SIG-M5 treated with dmso at 0.1 percent for 504 hours (cell line): ENCODE data around the gene TYW1.
"Not testable (repeated sequence)": the region's sequence is repeated elsewhere in the genome, so short reads cannot be mapped to it uniquely, and the experiment has no call there.

Experiments
- DNase-seq: peaks from one replicate; lab custom pipeline; 2025; ENCODE audit not compliant: unreplicated experiment; lab: John Stamatoyannopoulos, UW

Gene TYW1

GRCh38 chr7:67128257-67128656 is 131.6 kb downstream of the TYW1 start:
- not testable (repeated sequence) for DNase-seq

- DNase-seq, result not testable (repeated sequence)
Measured at GRCh38 chr7:67130766-67131165, 134.1 kb downstream of the TYW1 start.

- not testable (repeated sequence) for DNase-seq
Measured at GRCh38 chr7:67134912-67135311, 138.3 kb downstream of the TYW1 start.

- not testable (repeated sequence) for DNase-seq
Measured at GRCh38 chr7:67135617-67136486, 139.2 kb downstream of the TYW1 start.

GRCh38 chr7:67137489-67137888 is 140.9 kb downstream of the TYW1 start:
- not testable (repeated sequence) for DNase-seq

- not testable (repeated sequence) for DNase-seq
Measured at GRCh38 chr7:67139876-67140275, 143.2 kb downstream of the TYW1 start.

- DNase-seq, result not testable (repeated sequence)
Measured at GRCh38 chr7:67141001-67141400, 144.4 kb downstream of the TYW1 start.

GRCh38 chr7:67143091-67143786 is 146.6 kb downstream of the TYW1 start:
- DNase-seq, result not testable (repeated sequence)

- DNase-seq, result not testable (repeated sequence)
Measured at GRCh38 chr7:67145581-67146193, 149.1 kb downstream of the TYW1 start.

GRCh38 chr7:67149131-67149530 is 152.5 kb downstream of the TYW1 start:
- not testable (repeated sequence) for DNase-seq

- not testable (repeated sequence) for DNase-seq
Measured at GRCh38 chr7:67154374-67154773, 157.7 kb downstream of the TYW1 start.

GRCh38 chr7:67156064-67156463 is 159.4 kb downstream of the TYW1 start:
- not testable (repeated sequence) for DNase-seq

GRCh38 chr7:67163285-67163684 is 166.7 kb downstream of the TYW1 start:
- DNase-seq, result not testable (repeated sequence)

GRCh38 chr7:67171151-67171550 is 174.5 kb downstream of the TYW1 start:
- DNase-seq, result not testable (repeated sequence)

- DNase-seq, result not testable (repeated sequence)
Measured at GRCh38 chr7:67176730-67177129, 180.1 kb downstream of the TYW1 start.

GRCh38 chr7:67178915-67179688 is 182.5 kb downstream of the TYW1 start:
- peak; percentile 9 for DNase-seq

- not testable (repeated sequence) for DNase-seq
Measured at GRCh38 chr7:67182956-67183750, 186.5 kb downstream of the TYW1 start.

- DNase-seq, result not testable (repeated sequence)
Measured at GRCh38 chr7:67184912-67185659, 188.5 kb downstream of the TYW1 start.

- not testable (repeated sequence) for DNase-seq
Measured at GRCh38 chr7:67185660-67186129, 189.1 kb downstream of the TYW1 start.
